ENCODE results near the gene PBX1. TPM values are rescaled to one million over a fixed set of nuclear protein-coding genes. Genes with fewer than 3 reads are reported as not detected.

PBX1 gene
- total RNA-seq, 2 donors from 2014 or later: 50.5 to 53.1 TPM

DNA sequence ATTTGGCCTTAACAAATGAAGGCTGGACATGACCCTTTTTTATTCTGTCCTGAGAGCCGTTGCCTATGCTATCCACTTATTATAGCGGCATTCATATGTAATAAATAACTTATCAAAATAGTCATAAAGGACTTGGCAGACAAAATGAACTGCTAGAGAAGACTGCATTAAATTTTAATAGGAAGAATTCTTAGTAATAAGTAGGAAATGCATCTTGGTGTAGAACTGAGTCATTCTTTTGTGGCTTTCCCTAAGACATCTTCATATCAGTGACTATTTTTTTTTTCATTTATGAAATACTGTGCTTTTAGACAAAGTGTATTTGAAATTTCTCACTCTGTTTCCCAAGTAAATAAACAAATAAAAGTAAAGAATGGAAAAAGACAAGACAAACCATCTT lies 45.6 kb downstream of the PBX1 start:
- peaks cover 11 to 60% of the 10 kb centered on the region in 2 donors for H3K4me1 ChIP-seq (ENCODE audit: control insufficient read depth in 1 of 2, low read depth in 2 of 2)
- H3K27ac ChIP-seq: peak overlapping the region; percentile 24 to 30
- no peak for DNase-seq (ENCODE audit: low spot score)
- no peak for ATAC-seq (ENCODE audit: insufficient number of reproducible peaks, low FRiP score, low read depth)
- no peaks in the 10 kb centered on the region for H3K36me3 ChIP-seq
- H3K4me3 ChIP-seq: no peak overlapping the region
- no peak for TF ChIP-seq CTCF (IDR thresholded peaks at IDR 0.05)
- H3K27me3 ChIP-seq (replicated peaks; ENCODE audit: insufficient read depth): no peaks in the 10 kb centered on the region
- no peaks in the 10 kb centered on the region for H3K9me3 ChIP-seq

- Histone ChIP-seq H3K36me3 (no peaks in the 10 kb centered on the region), H3K27me3 (replicated peaks; ENCODE audit: insufficient read depth) (no peaks in the 10 kb centered on the region), H3K4me1 (ENCODE audit: control insufficient read depth in 1 of 2, low read depth in 2 of 2) (peaks cover 11 to 64% of the 10 kb centered on the region in 2 donors), H3K27ac (peak overlapping the region in 1 of 2 donors; percentile 30), H3K9me3 (no peaks in the 10 kb centered on the region), H3K4me3 (no peak overlapping the region)
- no peak for TF ChIP-seq CTCF (IDR thresholded peaks at IDR 0.05)
- ATAC-seq (ENCODE audit: insufficient number of reproducible peaks, low FRiP score, low read depth) (no peak), DNase-seq (ENCODE audit: low spot score) (no peak)
Measured at GRCh38 chr1:164605254-164606091, 46.5 kb downstream of the PBX1 start.

DNA sequence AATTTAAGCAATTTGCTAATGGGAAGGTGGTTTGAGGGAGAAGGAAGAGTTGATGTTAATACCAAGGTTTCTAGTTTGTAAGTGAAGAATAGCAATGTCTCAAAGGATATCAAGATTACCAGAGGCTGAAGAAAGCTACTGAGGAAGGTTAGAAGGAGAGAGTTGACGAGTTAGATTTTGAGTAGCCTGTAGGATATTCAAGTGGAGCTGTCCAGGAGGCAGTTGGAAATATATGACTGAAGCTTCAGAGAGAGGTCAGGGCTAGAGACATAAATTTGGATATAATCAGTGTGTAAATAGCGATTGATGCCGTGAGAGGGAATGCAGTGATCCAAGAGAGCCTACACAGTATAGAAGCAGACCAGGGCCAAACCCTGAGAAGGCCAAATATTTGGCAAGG lies 48.4 kb downstream of the PBX1 start:
- DNase-seq (ENCODE audit: low spot score) (no peak), ATAC-seq (ENCODE audit: insufficient number of reproducible peaks, low FRiP score, low read depth) (no peak)
- Histone ChIP-seq H3K4me1 (ENCODE audit: control insufficient read depth in 1 of 2, low read depth in 2 of 2) (peaks cover 16 to 69% of the 10 kb centered on the region in 2 donors), H3K4me3 (no peak overlapping the region), H3K9me3 (no peaks in the 10 kb centered on the region), H3K36me3 (no peaks in the 10 kb centered on the region), H3K27me3 (replicated peaks; ENCODE audit: insufficient read depth) (no peaks in the 10 kb centered on the region), H3K27ac (no peak overlapping the region)
- TF ChIP-seq CTCF (IDR thresholded peaks at IDR 0.05): no peak

- Histone ChIP-seq H3K36me3 (no peaks in the 10 kb centered on the region), H3K9me3 (no peaks in the 10 kb centered on the region)
- no peak for ATAC-seq (ENCODE audit: insufficient number of reproducible peaks, low FRiP score, low read depth)
Measured at GRCh38 chr1:164608651-164609057, 49.7 kb downstream of the PBX1 start.

More at GRCh38 chr1:164608651-164609057, 49.7 kb downstream of the PBX1 start:
- no peak for TF ChIP-seq CTCF (IDR thresholded peaks at IDR 0.05)
- no peak for DNase-seq (ENCODE audit: low spot score)
- H3K4me3 ChIP-seq: no peak overlapping the region
- peaks cover 20 to 69% of the 10 kb centered on the region in 2 donors for H3K4me1 ChIP-seq (ENCODE audit: control insufficient read depth in 1 of 2, low read depth in 2 of 2)
- no peaks in the 10 kb centered on the region for H3K27me3 ChIP-seq (replicated peaks; ENCODE audit: insufficient read depth)
- H3K27ac ChIP-seq: peak overlapping the region; percentile 23 to 76
